Nephron progenitor cell (in vitro differentiated cells): ENCODE results near the gene GREB1.

Source experiments
- DNase-seq: peaks from one replicate; pipeline ENCODE4 v3.0.0; 2021
- H3K27ac Mint-ChIP-seq: 2 replicates; pipeline ENCODE4 v1.8.0; 2021; ENCODE audit warnings: mild to moderate bottlenecking, moderate library complexity, mixed read lengths
- H3K27me3 Mint-ChIP-seq: 2 replicates; pipeline ENCODE4 v1.8.0; 2021; ENCODE audit warnings: mild to moderate bottlenecking, low read depth, mixed read lengths; ENCODE audit not compliant: poor library complexity
- H3K36me3 Mint-ChIP-seq: 2 replicates; pipeline ENCODE4 v1.8.0; 2021; ENCODE audit warnings: low read depth, mixed read lengths
- H3K4me1 Mint-ChIP-seq: 2 replicates; pipeline ENCODE4 v1.8.0; 2021; ENCODE audit warnings: mixed read lengths
- H3K4me3 Mint-ChIP-seq: 2 replicates; pipeline ENCODE4 v1.8.0; 2021; ENCODE audit warnings: mild to moderate bottlenecking, moderate library complexity, mixed read lengths
- H3K9me3 Mint-ChIP-seq: 2 replicates; pipeline ENCODE4 v1.8.0; 2021; ENCODE audit warnings: mild to moderate bottlenecking, moderate library complexity, mixed read lengths
- CTCF ChIP-seq: fragments of 200-600 bp; sonication (generic); IDR thresholded peaks from 2 replicates; pipeline ENCODE4 v1.5.0; 2021; ENCODE audit warnings: antibody characterized with exemption

GREB1 gene

GRCh38 chr2:11572996-11573395, 39.2 kb downstream of the GREB1 start:
- Mint-ChIP-seq H3K27me3 (no peaks in the 10 kb centered on the region), H3K4me3 (no peak overlapping the region), H3K9me3 (no peaks in the 10 kb centered on the region), H3K4me1 (peaks cover 26% of the 10 kb centered on the region), H3K27ac (no peak overlapping the region), H3K36me3 (peaks cover 35% of the 10 kb centered on the region)
- DNase-seq: no peak
- no peak for TF ChIP-seq CTCF

DNA sequence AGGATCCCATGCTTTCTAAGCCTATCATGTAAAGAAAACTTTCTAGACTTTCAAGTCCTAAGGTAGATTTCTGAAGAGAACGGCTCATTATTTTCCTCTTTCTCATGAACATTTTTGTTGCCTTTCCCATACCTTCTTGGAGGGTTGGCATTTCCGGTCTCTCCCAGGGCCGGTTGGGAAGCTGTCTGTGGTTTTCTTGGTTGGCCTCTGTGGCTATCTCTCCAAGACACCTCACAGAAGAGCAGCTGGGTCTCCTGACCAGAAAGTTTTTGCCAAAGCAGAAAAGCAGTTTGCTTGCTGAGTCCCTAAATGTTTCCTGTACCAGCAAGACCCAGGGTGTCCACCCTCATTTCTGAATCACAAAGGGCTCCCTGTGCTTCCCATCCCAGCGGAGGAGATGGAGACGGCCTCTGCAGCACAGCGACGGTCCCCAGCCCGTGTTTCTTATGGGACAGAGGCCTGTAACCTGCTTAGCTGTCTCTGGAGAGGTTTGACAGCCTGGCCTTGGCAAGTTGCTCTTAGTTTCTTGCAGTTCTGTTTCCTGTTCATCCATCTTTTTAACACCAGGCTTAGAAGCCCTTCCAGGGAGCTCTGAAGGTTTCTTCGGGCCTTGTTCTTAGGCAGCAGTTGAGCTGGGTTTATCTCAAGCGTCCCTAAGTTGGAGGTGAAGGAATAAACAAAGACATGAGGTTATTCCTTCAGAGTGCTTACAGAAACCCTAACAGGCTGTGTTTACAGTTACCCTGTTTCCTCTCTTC, 39.8 kb downstream of the GREB1 start:
- H3K27me3 Mint-ChIP-seq: no peaks in the 10 kb centered on the region
- TF ChIP-seq CTCF: no peak
- no peak for DNase-seq
- no peak overlapping the region for H3K4me3 Mint-ChIP-seq
- peaks cover 41% of the 10 kb centered on the region for H3K36me3 Mint-ChIP-seq
- H3K4me1 Mint-ChIP-seq: peaks cover 20% of the 10 kb centered on the region
- peak overlapping the region; percentile 83 for H3K27ac Mint-ChIP-seq
- H3K9me3 Mint-ChIP-seq: no peaks in the 10 kb centered on the region

DNA sequence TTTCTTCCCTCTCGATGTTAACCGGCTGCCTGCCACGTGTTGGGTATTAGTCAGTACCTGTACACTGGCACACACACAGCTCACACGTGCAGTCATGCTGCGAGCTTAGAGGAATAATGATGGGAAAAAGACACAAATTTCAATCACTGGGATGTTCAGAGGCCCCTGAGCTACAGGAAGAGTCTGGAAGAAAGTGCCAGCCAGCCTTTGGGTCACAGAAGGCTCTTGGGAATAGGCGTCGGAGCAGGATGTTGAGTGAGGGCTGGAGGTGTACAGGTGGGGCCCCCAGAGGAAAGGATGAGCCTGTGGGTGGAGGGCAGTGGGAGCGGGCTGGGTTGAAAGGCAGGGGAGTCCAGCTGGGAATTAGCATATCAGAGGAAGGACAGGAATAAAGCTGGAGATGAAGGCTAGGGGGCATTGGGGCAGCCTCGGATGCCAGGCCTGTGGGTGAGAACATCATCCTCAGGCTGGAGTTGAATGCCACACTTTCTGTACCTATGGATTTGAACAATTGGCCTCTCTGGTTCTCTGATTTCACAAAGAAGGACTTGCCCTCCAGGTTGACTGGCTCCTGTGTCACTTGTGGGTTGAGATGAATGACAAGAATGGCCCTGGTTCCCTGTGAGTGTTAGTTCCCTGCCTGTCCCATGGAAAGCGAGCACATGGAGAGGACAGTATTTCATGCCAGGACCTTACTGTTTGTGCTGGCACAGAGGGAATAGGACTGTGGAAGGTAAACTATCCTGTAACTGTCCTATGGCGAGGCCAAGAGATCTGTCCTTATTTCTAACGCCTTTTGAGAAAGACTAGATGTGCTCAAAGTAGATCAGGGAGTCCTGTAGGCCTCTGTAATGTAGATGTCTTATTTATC, 40.6 kb downstream of the GREB1 start:
- Mint-ChIP-seq H3K36me3 (peaks cover 48% of the 10 kb centered on the region), H3K4me1 (peaks cover 11% of the 10 kb centered on the region), H3K4me3 (no peak overlapping the region), H3K27ac (no peak overlapping the region), H3K27me3 (peaks cover 2% of the 10 kb centered on the region), H3K9me3 (no peaks in the 10 kb centered on the region)
- no peak for TF ChIP-seq CTCF
- no peak for DNase-seq

DNA sequence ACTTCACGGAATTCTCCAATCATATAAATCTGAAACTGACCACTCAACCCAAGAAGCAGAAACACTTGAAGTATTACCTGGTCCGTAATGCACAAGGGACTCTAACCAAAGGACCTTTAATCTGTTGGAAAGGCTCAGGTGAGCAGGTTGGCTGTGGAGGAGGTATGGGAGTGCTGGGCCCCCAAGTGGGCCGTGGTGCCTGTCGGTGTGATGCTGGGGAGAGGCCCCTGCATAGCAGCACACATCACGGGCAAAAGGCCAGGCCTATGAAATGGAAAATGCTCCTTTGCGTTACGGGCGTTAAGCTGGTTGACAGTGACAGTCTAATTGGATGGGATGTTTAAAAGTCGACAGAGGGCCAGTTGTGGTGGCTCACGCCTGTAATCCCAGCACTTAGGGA, 42.6 kb downstream of the GREB1 start:
- no peak for DNase-seq
- no peaks in the 10 kb centered on the region for H3K9me3 Mint-ChIP-seq
- H3K27me3 Mint-ChIP-seq: peaks cover 2% of the 10 kb centered on the region
- no peak overlapping the region for H3K4me3 Mint-ChIP-seq
- peaks cover 13% of the 10 kb centered on the region for H3K4me1 Mint-ChIP-seq
- no peak for TF ChIP-seq CTCF
- no peak overlapping the region for H3K27ac Mint-ChIP-seq
- peaks cover 66% of the 10 kb centered on the region for H3K36me3 Mint-ChIP-seq

- Mint-ChIP-seq H3K36me3 (peaks cover 62% of the 10 kb centered on the region), H3K4me3 (no peak overlapping the region), H3K27ac (peak overlapping the region; percentile 70), H3K9me3 (no peaks in the 10 kb centered on the region), H3K4me1 (peaks cover 13% of the 10 kb centered on the region), H3K27me3 (peaks cover 2% of the 10 kb centered on the region)
- no peak for DNase-seq
- no peak for TF ChIP-seq CTCF
Observed at GRCh38 chr2:11577101-11577883, 43.4 kb downstream of the GREB1 start.
